SK-N-SH (cell line): ENCODE measurements around the gene RAB30.

Experiments
- CTCF ChIP-seq: fragments of 200-600 bp; sonication (generic); IDR thresholded peaks from 2 replicates; pipeline ENCODE4 v1.6.1; 2017; ENCODE audit warnings: antibody characterized with exemption, mild to moderate bottlenecking, moderate library complexity
- EZH2phosphoT487 ChIP-seq: fragments of 200-600 bp; sonication (generic); IDR thresholded peaks from 2 replicates; pipeline ENCODE4 v1.6.1; 2017; ENCODE audit warnings: low read depth, mixed run types, mild to moderate bottlenecking, antibody characterized with exemption, moderate library complexity, borderline replicate concordance
- JUND ChIP-seq: IDR thresholded peaks from 2 replicates; pipeline ENCODE4 v1.4.0; 2012
- REST ChIP-seq: IDR thresholded peaks from 2 replicates; pipeline ENCODE4 v1.6.1; 2012; ENCODE audit warnings: mild to moderate bottlenecking, low read depth, low read length, moderate library complexity

- TF ChIP-seq CTCF (no peak), EZH2phosphoT487 (no peak), JUND (no peak), REST (no peak)
Observed at GRCh38 chr11:82996966-82997606, 74.6 kb downstream of the RAB30 start.
